GM13977 (cell line): ENCODE data around the gene COL15A1.

Source experiments
- DNase-seq: peaks from one replicate; pipeline ENCODE4 v3.0.0; 2012; ENCODE audit warnings: low spot score
- in situ Hi-C: fragments of 300-500 bp; cut with MboI; formaldehyde crosslinking; loops from one replicate; pipeline ENCODE4 v1.12.0; 2022; ENCODE audit warnings: low sequenced_read_pairs, low pct_unique_long_range_greater_than_20kb, mixed read lengths, inconsistent platforms; ENCODE audit not compliant: unreplicated experiment
- TF ChIP-seq, protein P1 (sequence below): IDR thresholded peaks from 2 replicates; pipeline ENCODE4 v1.5.1; 2012; ENCODE audit warnings: mild to moderate bottlenecking, control low read depth; ENCODE audit not compliant: insufficient read depth; ENCODE audit errors: extremely low read depth, missing control alignments

Gene COL15A1

DNA sequence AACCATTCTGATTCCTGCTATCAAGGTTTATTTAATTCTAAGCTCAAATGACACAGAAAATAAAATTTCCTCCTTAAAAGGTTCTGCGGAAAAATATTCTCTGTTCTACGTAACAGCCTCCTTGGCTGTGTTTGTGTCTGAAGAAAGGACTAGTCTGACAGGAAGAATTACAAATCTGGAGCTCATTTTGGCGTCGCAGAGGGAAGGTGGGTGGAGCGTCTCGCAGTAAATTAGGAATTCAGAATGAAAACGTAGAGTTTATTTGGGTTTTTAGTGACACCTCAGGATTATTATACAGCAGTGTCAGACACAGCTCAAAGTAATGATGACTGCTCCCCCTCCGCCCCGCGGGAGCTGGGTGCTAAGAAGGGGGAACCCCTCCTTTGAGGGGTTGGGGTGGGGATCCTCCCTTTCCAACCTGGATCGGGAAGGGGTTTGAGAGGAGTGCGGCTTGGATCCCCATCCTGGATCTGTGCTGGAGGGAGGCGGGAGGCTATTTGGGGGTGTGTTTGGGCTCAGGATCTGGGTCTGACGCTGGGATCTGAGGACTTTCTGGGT, 160.3 kb downstream of the COL15A1 start:
- in situ Hi-C loops, result no loop called here
- TF ChIP-seq, protein P1, sequence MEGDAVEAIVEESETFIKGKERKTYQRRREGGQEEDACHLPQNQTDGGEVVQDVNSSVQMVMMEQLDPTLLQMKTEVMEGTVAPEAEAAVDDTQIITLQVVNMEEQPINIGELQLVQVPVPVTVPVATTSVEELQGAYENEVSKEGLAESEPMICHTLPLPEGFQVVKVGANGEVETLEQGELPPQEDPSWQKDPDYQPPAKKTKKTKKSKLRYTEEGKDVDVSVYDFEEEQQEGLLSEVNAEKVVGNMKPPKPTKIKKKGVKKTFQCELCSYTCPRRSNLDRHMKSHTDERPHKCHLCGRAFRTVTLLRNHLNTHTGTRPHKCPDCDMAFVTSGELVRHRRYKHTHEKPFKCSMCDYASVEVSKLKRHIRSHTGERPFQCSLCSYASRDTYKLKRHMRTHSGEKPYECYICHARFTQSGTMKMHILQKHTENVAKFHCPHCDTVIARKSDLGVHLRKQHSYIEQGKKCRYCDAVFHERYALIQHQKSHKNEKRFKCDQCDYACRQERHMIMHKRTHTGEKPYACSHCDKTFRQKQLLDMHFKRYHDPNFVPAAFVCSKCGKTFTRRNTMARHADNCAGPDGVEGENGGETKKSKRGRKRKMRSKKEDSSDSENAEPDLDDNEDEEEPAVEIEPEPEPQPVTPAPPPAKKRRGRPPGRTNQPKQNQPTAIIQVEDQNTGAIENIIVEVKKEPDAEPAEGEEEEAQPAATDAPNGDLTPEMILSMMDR, result no peak
- no peak for DNase-seq

DNA sequence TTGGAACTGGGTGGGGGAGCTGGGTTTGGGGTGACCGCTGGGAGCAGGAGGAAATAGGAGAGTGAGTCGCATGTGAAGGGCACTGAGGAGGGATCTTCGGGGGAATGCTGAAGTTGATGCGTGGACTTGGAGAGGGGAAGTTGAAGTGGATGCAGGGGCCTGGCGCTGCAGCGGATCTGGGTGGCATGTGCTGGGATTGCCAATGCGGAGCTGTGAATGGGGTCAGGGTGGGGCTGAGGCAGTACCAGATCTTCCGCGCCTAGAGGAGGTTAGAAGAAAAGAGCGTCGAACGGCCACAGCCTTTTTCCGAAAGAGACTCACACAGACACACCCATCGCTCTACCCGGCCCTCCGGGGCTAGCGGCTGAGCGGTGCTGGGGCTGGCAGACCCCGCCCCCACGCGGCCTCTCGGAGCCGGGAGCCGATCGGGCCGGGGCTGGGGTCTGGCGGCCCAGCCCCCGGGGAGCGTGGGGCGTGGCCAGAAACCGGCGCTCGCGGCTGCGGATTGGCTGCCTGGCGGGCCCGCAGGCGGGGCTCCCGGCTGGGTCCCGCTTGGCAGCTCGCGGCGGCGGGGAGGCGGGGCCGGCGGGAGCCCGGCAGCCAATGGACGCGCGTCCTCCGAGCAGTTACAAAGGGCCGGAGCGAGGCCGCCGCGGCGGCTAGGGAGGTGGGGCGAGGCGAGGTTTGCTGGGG, 160.9 kb downstream of the COL15A1 start, which contains the start of gene TGFBR1:
TGFBR1 (plus strand) TSS at position 655 of the 693 bp plus-strand sequence. CDS start 93 bp downstream, outside the sequence.
- TF ChIP-seq, protein P1, result peak; percentile 2
- in situ Hi-C loops, result no loop called here
- peak; percentile 99 for DNase-seq

DNA sequence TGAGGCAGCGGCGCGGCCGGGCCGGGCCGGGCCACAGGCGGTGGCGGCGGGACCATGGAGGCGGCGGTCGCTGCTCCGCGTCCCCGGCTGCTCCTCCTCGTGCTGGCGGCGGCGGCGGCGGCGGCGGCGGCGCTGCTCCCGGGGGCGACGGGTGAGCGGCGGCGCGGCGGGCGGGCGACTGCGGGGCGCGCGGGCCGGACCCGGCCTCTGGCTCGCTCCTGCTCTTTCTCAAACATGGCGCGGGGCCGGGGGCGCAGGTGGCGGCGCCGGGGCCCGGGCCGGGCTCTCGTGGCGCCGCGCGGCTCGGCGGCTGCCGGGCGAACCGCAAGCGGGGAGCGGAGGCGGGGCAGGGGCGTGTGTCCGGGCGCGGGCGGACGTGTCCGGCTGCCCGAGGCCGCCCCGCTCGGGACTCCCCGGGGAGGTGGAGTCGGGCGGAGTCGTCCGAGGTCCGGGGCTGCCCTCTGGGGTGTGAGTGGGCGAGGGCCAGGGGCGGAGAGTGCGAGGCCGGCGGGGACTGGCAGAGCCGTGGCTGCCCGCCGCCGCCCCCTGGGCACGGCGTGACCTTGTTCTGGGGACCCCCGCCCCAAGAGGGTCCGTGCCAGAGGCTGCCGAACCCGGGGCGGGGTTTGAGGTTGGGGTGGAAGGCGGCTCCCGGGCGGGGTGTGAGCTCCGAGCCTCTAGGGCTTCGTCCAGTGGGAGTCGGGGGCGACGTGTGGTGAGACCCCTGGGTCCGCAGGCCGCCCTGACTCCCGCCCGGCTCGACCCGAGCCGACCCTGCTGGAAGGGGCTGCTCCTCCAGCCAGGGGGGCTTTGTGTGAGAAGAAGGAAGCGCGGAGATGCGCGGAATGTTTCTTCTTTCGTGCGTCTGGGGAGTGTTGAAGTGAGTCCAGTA, 161.7 kb downstream of the COL15A1 start:
- DNase-seq, result peak; percentile 90
- TF ChIP-seq, protein P1, result no peak
- in situ Hi-C loops, result no loop called here

DNA sequence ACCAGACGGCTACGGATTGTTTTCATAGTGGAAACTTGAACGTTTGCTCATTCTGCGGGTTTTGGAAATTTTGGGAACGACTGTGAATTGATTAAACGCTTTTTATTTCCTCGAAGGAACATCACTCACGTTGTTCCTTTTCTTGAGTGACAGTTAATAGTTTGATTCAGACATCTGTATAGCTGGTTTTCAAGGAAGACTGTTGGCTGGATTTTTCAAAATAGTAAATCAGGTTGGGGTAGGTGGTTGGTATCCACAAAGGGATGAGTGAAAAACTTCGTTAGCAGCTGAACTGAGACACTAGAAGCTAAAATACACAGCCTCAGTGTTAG, 162.3 kb downstream of the COL15A1 start:
- TF ChIP-seq, protein P1, result no peak

DNA sequence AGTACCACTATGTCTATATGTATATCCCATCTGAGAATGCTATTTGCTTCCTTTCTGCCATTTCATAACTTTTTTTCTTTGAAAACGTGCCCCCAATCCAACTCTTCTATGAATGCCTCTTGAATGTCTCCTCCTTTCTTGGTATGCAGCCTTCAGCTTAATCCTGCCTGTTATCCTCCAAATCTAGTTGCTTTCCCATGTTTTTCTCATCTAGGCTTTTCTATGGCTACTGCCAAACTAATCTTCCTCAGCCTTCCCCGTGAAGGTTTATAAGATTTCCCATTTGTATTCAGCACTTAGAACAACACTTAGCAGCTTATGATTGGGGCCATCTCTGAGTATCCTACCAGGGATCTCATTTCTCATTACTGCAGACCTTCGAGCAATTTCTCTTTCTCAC, 163.7 kb downstream of the COL15A1 start:
- DNase-seq, result no peak
- TF ChIP-seq, protein P1, result no peak
- in situ Hi-C loops, result no loop called here

More for the DNA sequence above, 162.3 kb downstream of the COL15A1 start:
- in situ Hi-C loops, result no loop called here
- DNase-seq, result no peak

DNA sequence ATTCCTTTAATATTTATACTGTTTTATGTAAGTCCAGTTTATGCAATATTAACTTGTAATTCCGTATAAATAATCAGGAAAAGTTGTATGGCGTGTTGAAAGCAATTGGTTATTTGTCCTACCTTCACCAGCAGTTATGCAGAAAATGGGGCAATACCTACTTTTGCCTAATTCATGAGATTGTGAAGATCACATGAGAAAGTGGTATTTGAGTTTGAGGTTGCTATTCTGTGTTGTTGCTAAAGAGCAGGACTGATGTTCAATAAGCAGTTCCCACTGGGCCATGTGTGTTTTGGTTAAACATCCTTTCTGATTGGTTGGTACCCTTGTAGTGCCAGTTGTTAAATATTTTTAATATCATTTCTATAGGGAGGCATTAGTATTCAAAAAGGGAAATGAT, 164.4 kb downstream of the COL15A1 start:
- in situ Hi-C loops, result no loop called here
- no peak for DNase-seq
- TF ChIP-seq, protein P1, result no peak
